Lower leg skin (tissue), 4 donors: ENCODE measurements around the gene PALLD. TPM values are rescaled to one million over a fixed set of nuclear protein-coding genes. Genes with fewer than 3 reads are reported as not detected.

Source experiments
- DNase-seq, 2 donors: peaks; one replicate each; pipeline ENCODE4 v3.0.0-alpha.2; 2019; ENCODE audit warnings: low spot score in 2 of 2
- H3K4me3 ChIP-seq: fragments of 200-600 bp; sonication (generic); 2 replicates; pipeline ENCODE4 v1.5.1; 2017; ENCODE audit warnings: mild to moderate bottlenecking, low read depth; ENCODE audit not compliant: poor library complexity, severe bottlenecking
- POLR2A ChIP-seq, 2 donors: fragments of 450-650 bp; IDR thresholded peaks; one replicate each; pipeline ENCODE4 v1.6.1; 2016 to 2017; ENCODE audit warnings: antibody characterized with exemption in 2 of 2, mild to moderate bottlenecking in 1 of 2, moderate library complexity in 1 of 2
- WGBS, 2 donors: methylation state at CpG; one replicate each; pipeline ENCODE4 v1.1.5; 2018; 5-methylcytosine and 5-hydroxymethylcytosine counted together
- intact Hi-C: fragments of 100-400 bp; cut with DNase I; formaldehyde crosslinking; loops from one replicate; pipeline ENCODE4 v1.15.0; 2023; ENCODE audit warnings: low total_unique reads
- total RNA-seq, 4 donors: library from RNA; depleted of rRNA; stranded (reverse); fragments of >200 nt; gene quantifications; one replicate each; pipeline ENCODE4 v1.1.0, GENCODE V29; 2016
- TF ChIP-seq, protein P1 (sequence below), 3 donors: fragments of 450-650 bp; IDR thresholded peaks; one replicate each; pipeline ENCODE4 v1.5.1; 2016; ENCODE audit warnings: antibody characterized with exemption in 3 of 3, mild to moderate bottlenecking in 3 of 3, moderate library complexity in 2 of 3

Gene PALLD
- total RNA-seq, 4 donors from 2014 or later = 46.1 to 103 (median 77.6) TPM

DNA sequence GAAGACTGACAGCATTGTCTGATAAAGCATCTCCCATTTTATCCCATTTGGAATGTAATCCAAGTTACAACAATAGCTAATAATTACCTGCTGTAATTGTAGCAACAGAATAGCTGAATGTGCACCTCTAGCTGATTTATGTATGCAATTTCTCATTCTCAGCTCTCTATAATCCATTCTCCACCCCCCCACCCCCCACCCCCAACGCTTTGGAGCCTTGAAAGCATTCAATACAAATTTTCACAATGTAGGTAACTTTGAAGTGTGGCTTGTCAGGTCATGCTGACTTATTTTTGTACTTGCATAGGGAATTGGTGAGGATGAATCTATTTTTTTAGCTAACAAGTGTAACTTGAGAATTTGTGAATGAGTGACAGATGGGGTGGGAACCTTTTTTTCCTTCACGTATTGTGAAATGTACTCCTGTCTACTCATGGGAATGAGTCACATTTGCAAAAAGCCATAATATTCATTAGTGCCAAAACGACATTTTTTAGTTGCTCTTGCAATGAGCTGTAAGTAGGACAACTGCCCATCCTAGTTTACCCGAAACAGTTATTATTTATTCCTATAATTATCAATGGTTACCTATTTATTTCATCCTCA, 159.3 kb downstream of the PALLD start:
- intact Hi-C loops = no loop called here
- TF ChIP-seq, protein P1, sequence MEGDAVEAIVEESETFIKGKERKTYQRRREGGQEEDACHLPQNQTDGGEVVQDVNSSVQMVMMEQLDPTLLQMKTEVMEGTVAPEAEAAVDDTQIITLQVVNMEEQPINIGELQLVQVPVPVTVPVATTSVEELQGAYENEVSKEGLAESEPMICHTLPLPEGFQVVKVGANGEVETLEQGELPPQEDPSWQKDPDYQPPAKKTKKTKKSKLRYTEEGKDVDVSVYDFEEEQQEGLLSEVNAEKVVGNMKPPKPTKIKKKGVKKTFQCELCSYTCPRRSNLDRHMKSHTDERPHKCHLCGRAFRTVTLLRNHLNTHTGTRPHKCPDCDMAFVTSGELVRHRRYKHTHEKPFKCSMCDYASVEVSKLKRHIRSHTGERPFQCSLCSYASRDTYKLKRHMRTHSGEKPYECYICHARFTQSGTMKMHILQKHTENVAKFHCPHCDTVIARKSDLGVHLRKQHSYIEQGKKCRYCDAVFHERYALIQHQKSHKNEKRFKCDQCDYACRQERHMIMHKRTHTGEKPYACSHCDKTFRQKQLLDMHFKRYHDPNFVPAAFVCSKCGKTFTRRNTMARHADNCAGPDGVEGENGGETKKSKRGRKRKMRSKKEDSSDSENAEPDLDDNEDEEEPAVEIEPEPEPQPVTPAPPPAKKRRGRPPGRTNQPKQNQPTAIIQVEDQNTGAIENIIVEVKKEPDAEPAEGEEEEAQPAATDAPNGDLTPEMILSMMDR (IDR thresholded peaks at IDR 0.05) = no peak
- TF ChIP-seq POLR2A (IDR thresholded peaks at IDR 0.05) = no peak
- no peak overlapping the region for H3K4me3 ChIP-seq
- WGBS, 2 donors = 30 to 40% methylated on average over 4 of the region's 4 CpGs
- DNase-seq = no peak

DNA sequence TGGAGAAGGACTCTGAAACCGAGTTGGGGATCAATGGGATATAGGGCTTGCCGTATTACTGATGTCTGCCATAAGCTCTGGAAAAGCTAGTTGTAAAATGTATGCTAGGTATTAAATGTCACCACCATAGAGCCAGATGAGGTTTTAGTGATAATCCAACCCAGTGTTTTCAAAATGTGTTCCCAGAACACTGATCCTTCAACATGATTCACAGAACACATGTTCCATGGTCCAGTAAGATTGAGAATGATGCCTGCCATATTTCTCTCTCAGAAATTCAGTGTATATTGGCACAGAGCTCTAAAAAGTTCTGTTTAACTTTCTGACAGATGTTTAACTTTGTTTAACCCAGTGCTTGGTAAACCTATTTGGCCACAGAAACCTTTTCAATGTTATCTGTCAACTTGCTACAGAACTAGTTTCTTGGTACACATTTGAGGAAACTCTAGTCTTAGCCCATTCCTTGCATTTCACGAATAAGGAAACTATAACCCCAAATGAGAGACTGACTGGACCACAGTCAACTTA, 160.2 kb downstream of the PALLD start:
- no peak overlapping the region for H3K4me3 ChIP-seq
- intact Hi-C loops = no loop called here
- DNase-seq = no peak
- WGBS, 2 donors = 94% methylated on average over 3 of the region's 3 CpGs
- TF ChIP-seq, protein P1 (IDR thresholded peaks at IDR 0.05) = no peak

DNA sequence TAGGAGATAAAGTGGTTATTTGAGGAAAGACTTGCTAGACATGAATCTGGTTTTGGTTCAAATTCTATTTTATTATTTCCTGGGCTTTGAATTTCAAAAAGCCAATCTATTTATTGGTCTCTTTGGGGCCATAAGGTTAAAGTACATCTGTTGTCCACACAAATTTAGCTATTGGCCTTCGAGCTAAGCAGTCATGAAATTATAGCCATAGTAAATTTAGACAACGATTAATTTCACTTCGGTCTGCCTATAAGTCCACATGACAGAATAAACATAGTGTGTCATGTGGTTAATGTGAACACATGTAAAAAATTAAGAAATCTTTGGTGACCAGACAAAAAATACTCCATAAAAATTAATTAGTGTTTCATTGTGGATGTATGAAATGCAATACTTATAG, 161.9 kb downstream of the PALLD start:
- TF ChIP-seq, protein P1 (IDR thresholded peaks at IDR 0.05) = no peak
- no peak for TF ChIP-seq POLR2A (IDR thresholded peaks at IDR 0.05)
- intact Hi-C loops = no loop called here
- no peak for DNase-seq
- 77 to 78% methylated on average over 3 of the region's 3 CpGs for WGBS, 2 donors
- H3K4me3 ChIP-seq = no peak overlapping the region

DNA sequence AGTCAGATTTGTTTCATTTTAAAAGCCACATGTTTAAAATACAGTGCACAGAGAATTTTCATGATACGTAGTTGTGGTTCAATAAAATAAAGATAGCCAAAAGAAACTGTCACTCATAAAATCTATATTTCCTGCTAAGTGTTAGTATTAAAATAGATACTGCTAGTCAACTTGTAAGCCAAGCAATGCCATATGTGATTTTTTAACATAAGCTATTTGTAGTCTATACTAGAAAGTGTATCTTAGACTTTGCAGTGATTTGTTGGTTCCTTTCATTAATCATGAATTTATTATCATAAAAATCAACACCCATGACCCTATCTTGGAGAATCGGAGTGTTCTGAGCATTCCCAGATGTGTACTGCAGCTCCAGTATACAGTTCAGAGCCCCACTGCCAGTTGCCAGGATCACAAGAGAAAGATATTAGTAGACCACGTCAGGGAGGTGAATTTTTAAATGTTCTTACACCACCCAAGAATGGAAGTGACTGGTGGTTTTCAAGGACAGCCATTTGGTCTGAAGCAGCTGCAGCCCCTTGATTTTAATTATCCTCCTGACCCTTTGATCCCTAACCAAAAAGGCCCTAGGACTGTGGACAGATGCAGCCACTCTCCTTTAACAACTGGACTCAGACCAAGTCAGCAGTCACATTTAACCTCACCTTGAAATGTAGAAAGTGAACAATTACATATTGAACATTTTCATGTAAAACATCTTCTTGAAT, 163.1 kb downstream of the PALLD start:
- no peak for TF ChIP-seq POLR2A (IDR thresholded peaks at IDR 0.05)
- TF ChIP-seq, protein P1 (IDR thresholded peaks at IDR 0.05) = no peak
- WGBS, 2 donors = 67 to 71% methylated on average over 3 of the region's 3 CpGs
- intact Hi-C loops = no loop called here
- H3K4me3 ChIP-seq = no peak overlapping the region
- DNase-seq = no peak

- 55 to 62% methylated on average over 1 of the region's 1 CpG for WGBS, 2 donors
- DNase-seq = no peak
- no peak overlapping the region for H3K4me3 ChIP-seq
- no peak for TF ChIP-seq POLR2A (IDR thresholded peaks at IDR 0.05)
- TF ChIP-seq, protein P1 (IDR thresholded peaks at IDR 0.05) = no peak
- intact Hi-C loops = no loop called here
Measured at GRCh38 chr4:168662297-168662984, 165.6 kb downstream of the PALLD start.
